NCI-H446 treated with DMSO at 0.1 percent for 48 hours (cell line): ENCODE results near the gene PON2.

Experiments
- DNase-seq: peaks from one replicate; lab custom pipeline; 2025; lab: John Stamatoyannopoulos, UW

PON2 gene

GRCh38 chr7:95444796-95445195 lies 10.0 kb upstream of the PON2 start:
- no peak for DNase-seq

DNA sequence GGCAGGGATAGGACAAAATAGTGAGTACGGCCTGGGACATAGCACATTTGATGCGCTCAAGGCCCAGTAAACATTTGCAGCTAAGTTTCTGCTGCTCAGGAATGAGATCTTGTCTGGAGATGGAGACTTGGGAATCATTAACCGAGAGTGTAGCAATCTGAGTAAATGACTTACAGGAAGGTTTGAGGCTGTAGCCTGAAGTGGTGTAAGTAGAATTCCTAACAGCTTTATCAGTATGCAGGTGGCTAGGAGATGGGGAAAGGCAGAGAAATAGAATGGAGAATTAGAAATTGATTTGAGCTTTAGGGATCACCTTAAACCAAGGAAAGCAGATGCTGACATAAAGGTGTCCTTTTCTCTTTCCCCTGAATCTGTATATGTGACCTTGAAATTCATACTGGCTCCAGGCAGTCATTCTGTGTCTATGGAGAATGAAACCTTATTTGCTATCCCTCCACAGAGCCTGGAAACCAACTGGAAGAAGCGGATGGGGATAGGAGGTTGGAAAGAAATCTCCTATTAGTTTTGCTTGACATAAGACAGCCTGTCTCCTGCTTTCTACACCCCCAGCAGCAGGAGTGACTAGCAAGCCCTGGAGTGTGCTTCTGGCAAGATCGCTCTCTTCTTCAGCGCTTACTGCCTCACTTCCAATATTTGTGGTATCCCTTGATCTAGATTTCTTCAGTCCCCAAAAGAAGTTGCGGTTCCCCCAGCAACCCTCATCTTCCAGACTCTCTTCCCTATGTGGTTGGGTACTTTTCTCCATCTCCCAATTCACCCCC lies 6.4 kb upstream of the PON2 start:
- no peak for DNase-seq

DNA sequence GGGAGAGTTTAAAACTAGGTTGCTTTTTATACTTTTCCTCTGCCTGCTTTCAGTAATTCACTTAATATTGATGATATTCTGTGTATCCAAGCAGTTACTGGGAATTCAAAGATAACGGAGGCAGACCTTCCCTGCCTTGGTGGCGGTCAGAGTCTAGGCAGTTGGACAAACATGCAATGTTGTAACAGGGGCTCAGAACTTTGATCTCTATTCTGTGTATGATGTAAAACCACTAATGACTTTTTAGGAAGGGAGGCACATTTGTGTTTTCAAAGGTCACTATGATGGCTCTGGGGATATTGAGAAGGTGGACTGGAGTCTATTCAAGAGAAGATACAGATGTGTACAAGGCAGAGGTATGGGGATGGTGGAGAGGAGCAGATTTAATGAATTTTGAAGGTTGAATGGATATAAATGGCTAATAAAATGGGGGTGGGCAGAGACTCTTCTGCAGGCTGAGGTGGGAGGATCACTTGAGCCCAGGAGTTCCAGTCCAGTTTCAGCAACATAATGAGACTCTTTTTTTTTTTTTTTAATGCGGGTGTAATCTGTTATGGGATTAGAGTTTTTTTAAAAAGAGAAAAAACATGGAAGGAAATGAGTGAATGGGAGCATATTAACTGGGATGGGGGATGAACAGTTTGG lies 5.7 kb upstream of the PON2 start:
- no peak for DNase-seq

- DNase-seq = no peak
Observed at GRCh38 chr7:95436407-95436806, 1.6 kb upstream of the PON2 start.

- DNase-seq = no peak
Observed at GRCh38 chr7:95435422-95435780, 573 bp upstream of the PON2 start.

- no peak for DNase-seq
Observed at GRCh38 chr7:95433952-95434556, 774 bp downstream of the PON2 start.

GRCh38 chr7:95433129-95433528 lies 1.7 kb downstream of the PON2 start:
- DNase-seq = no peak

DNA sequence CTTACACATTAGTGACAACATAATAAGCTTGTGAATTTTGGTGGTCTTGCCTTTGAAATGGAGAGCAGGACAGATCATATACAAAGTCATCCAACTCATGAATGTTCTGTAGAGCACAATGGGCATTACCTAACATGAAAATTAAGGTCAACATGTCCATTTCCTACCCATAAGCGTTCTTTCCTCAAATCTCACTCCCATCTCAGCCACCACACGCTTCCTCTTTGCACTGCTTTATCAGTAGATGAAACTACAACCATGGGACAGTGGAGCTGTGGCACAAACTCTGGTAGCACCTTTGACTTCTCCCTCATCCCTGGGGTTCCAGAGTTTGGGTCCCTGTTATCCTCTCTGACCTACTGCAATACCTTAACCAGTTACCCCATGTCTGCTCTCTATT lies 2.2 kb downstream of the PON2 start:
- no peak for DNase-seq

GRCh38 chr7:95430864-95431263 lies 4.0 kb downstream of the PON2 start:
- no peak for DNase-seq

GRCh38 chr7:95429241-95429990 lies 5.4 kb downstream of the PON2 start:
- DNase-seq = no peak

GRCh38 chr7:95427914-95428516 lies 6.8 kb downstream of the PON2 start:
- DNase-seq = no peak

- DNase-seq = no peak
Observed at GRCh38 chr7:95427166-95427565, 7.7 kb downstream of the PON2 start.

- DNase-seq = no peak
Observed at GRCh38 chr7:95425694-95426093, 9.1 kb downstream of the PON2 start.

DNA sequence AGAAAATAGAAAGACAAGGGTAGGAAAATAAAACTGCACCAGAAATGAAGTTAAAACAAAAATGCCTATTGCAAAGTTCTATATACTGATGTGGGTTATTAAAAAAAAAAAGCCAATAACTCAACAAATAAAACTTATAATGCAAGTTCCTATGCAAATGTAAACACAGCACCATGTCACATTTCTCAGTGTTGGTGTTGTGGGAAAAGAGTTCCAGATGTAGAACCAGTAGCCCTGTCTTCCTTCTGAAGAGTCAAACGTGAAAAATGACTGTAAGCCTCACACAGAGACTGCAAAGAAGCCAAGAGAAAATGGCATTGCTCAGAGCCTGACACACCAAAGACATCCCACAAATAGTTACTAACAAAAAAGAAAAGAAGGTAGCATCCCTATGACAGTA lies 10.1 kb downstream of the PON2 start:
- no peak for DNase-seq

DNA sequence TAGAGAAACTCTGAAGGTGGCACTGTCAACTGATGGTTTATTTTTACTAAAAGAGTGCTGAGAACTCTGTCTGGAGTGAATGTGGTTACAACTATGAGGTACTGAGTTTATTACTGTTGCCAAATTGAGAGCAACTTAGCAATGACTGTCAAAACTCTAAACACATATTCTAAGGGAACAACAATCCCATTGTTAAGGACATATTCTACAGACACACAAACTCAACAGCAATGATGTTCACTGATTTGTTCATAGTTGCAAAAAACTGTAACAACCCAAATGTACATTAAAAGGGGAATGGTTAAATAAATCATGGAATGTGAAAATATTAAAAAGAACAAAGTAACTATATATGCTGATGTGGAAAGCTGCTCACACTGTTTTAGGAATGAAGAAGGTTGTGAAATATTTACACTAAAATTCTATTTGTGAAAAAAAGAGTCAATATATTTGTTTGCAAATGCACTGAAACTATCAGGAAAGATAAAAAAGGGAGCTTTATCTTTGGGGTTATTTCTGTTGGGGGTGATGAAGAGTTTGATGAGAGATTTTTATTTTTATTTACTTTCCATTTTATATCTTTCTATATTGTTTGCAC lies 12.9 kb downstream of the PON2 start:
- no peak for DNase-seq

- DNase-seq = peak; percentile 36
Observed at GRCh38 chr7:95421000-95421846, 13.6 kb downstream of the PON2 start.

- DNase-seq = no peak
Observed at GRCh38 chr7:95412075-95412474, 22.8 kb downstream of the PON2 start.

GRCh38 chr7:95411666-95412065 lies 23.2 kb downstream of the PON2 start:
- DNase-seq = no peak

- DNase-seq = no peak
Observed at GRCh38 chr7:95411036-95411435, 23.8 kb downstream of the PON2 start.

- DNase-seq = no peak
Observed at GRCh38 chr7:95407751-95408150, 27.1 kb downstream of the PON2 start.

DNA sequence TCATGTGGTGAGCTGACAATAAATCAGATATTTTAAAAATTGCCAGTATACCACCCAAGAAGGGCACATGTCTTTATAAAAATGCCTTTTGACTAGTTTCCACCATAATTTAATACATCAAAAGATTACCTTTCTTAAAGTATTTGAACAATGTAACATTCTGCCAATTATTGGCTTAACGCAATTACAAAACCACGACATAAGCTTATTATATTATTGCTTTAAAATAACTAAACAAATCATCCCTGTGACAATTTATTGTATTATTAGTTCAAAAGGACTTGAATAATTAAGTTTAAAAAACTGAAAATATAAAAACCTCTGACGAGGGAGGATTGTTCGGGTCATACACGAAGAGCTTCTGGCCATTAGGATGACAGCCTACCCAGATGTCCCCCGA lies 29.0 kb downstream of the PON2 start:
- no peak for DNase-seq
